ENCODE measurements around the gene CADPS.

CADPS gene

GRCh38 chr3:62493109-62493801 is 382.0 kb downstream of the CADPS start:
- TF ChIP-seq CTCF (IDR thresholded peaks at IDR 0.05; ENCODE audit: low read depth, low read length, missing control alignments): peak; percentile 17
- in situ Hi-C loops (cut with HindIII; ENCODE audit: low sequenced_read_pairs): no loop called here
- H3K4me3 ChIP-seq (ENCODE audit: low read depth, low read length): no peak overlapping the region
- no peak for DNase-seq (ENCODE audit: low read depth)

GRCh38 chr3:62482961-62483360 is 392.3 kb downstream of the CADPS start:
- no peak overlapping the region for H3K4me3 ChIP-seq (ENCODE audit: low read depth, low read length)
- no peak for DNase-seq (ENCODE audit: low read depth)
- in situ Hi-C loops (cut with HindIII; ENCODE audit: low sequenced_read_pairs): no loop called here
- TF ChIP-seq CTCF (IDR thresholded peaks at IDR 0.05; ENCODE audit: low read depth, low read length, missing control alignments): no peak

GRCh38 chr3:62481962-62482361 is 393.3 kb downstream of the CADPS start:
- no peak for TF ChIP-seq CTCF (IDR thresholded peaks at IDR 0.05; ENCODE audit: low read depth, low read length, missing control alignments)
- in situ Hi-C loops (cut with HindIII; ENCODE audit: low sequenced_read_pairs): no loop called here

GRCh38 chr3:62480056-62480455 is 395.2 kb downstream of the CADPS start:
- in situ Hi-C loops (cut with HindIII; ENCODE audit: low sequenced_read_pairs): no loop called here
- no peak overlapping the region for H3K4me3 ChIP-seq (ENCODE audit: low read depth, low read length)
- TF ChIP-seq CTCF (IDR thresholded peaks at IDR 0.05; ENCODE audit: low read depth, low read length, missing control alignments): no peak
- no peak for DNase-seq (ENCODE audit: low read depth)

More at GRCh38 chr3:62481962-62482361, 393.3 kb downstream of the CADPS start:
- no peak for DNase-seq (ENCODE audit: low read depth)
- no peak overlapping the region for H3K4me3 ChIP-seq (ENCODE audit: low read depth, low read length)

GRCh38 chr3:62479326-62479725 is 395.9 kb downstream of the CADPS start:
- no peak overlapping the region for H3K4me3 ChIP-seq (ENCODE audit: low read depth, low read length)
- TF ChIP-seq CTCF (IDR thresholded peaks at IDR 0.05; ENCODE audit: low read depth, low read length, missing control alignments): no peak
- no peak for DNase-seq (ENCODE audit: low read depth)
- in situ Hi-C loops (cut with HindIII; ENCODE audit: low sequenced_read_pairs): no loop called here

- H3K4me3 ChIP-seq (ENCODE audit: low read depth, low read length): no peak overlapping the region
- TF ChIP-seq CTCF (IDR thresholded peaks at IDR 0.05; ENCODE audit: low read depth, low read length, missing control alignments): no peak
- in situ Hi-C loops (cut with HindIII; ENCODE audit: low sequenced_read_pairs): no loop called here
- no peak for DNase-seq (ENCODE audit: low read depth)
Observed at GRCh38 chr3:62475306-62475705, 399.9 kb downstream of the CADPS start.
